OCI-M2 (cell line): ENCODE data around the gene AKAP4.

Experiments used
- DNase-seq: peaks from one replicate; lab custom pipeline; 2025; ENCODE audit not compliant: unreplicated experiment; lab: John Stamatoyannopoulos, UW

AKAP4 gene, protein sequence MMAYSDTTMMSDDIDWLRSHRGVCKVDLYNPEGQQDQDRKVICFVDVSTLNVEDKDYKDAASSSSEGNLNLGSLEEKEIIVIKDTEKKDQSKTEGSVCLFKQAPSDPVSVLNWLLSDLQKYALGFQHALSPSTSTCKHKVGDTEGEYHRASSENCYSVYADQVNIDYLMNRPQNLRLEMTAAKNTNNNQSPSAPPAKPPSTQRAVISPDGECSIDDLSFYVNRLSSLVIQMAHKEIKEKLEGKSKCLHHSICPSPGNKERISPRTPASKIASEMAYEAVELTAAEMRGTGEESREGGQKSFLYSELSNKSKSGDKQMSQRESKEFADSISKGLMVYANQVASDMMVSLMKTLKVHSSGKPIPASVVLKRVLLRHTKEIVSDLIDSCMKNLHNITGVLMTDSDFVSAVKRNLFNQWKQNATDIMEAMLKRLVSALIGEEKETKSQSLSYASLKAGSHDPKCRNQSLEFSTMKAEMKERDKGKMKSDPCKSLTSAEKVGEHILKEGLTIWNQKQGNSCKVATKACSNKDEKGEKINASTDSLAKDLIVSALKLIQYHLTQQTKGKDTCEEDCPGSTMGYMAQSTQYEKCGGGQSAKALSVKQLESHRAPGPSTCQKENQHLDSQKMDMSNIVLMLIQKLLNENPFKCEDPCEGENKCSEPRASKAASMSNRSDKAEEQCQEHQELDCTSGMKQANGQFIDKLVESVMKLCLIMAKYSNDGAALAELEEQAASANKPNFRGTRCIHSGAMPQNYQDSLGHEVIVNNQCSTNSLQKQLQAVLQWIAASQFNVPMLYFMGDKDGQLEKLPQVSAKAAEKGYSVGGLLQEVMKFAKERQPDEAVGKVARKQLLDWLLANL

DNA sequence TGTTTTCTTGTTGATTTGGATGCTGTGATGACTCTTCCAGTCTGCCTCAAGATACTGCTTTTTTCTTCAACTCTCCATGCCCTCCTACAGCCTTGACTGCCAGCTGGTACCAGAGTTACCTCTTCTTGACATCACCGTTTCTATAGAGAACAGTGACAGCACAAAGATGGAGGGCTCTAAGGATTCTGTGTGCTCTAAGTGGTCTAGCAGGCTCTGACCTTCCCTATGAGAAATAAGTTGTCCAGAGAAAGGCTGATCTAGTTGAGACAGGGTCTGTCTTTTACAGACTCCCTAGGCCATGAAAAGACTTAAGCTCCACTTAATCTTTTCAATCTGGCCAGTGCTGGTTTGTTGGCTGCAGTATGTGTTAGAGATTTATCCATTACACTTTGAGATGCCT lies at the start of gene AKAP4:
Gene AKAP4, minus strand, starts transcription at position 101 of the 400 bp plus-strand sequence. CDS start 118 bp downstream, outside the sequence.
- no peak for DNase-seq

DNA sequence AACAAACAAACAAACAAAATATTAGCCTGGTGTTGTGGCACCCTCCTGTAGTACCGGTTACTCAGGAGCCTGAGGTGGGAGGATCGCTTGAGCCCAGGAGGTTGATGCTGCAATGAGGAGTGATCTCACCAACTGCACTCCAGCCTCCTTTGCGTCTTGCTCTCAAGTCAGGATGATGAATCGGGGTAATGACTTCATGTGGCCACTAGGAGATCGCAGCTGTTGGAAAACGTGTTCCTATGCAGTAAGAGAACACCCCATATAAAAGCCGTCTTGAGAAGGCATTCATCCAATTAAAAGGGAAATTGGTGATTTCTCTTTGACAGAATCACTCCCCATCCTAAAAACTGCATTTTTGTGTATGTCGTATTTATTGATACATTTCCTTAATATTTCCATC lies 10.7 kb upstream of the AKAP4 start:
- no peak for DNase-seq

DNA sequence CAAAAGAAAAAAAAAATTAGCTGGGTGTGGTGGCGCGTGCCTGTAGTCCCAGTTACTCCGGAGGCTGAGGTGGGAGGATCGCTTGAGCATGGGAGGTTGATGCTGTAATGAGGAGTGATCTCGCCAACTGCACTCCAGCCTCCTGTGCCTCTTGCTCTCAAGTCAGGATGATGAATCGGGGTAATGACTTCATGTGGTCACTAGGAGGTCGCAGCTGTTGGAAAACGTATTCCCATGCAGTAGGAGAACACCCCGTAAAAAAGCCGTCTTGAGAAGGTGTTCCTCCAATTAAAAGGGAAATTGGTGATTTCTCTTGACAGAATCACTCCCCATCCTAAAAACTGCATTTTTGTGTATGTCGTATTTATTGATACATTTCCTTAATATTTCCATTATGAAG lies 5.9 kb upstream of the AKAP4 start:
- DNase-seq, result no peak

DNA sequence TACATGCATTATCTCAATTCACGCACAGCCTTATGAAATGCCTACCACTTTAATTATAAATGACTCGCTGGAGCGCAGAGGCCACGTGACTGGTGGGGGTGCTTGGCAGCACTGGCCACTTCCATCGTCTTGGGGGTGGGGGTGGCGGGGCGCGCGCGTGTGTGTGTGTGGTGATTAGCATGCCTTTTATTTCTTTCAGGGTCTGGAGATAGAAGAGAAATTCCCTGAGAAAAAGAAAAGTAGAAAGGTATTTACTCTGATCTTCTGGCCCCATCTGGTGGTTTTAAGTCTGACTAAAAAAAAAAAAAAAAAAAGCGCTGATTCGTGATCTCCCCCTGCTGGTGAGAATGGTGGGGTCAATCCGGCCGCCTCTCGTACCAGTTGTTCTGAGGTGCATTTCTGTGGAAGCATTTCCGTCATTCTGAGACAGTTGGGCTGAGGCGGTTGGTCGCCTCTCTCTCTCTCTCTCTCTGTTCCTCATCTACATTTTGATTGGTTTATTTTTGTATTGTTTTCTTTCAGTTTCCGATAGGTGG lies 3.6 kb upstream of the AKAP4 start, which contains the start of gene CCNB3:
Gene CCNB3, plus strand, starts transcription at position 402 of the 536 bp plus-strand sequence. CDS start 80,399 bp downstream, outside the sequence.
- peak; percentile 35 for DNase-seq

DNA sequence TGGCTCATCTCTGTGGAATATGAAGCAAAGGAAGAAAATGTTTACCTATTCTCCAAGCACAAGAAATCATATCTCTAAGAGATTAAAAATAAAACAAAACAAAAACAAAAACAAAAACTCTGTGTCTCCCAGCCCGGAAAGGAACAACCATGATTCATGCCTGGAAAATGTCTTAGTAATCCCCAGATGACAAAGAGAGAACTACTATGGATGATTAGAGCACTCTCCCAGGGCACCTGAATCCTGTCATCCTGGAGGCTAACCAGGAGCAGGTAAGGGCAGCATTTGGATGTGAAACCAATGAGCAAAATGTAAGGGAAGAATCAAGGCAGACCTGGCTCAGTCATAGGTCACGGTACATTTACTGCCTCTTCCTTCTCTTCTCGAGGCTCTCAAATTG lies 1.7 kb upstream of the AKAP4 start:
- no peak for DNase-seq

DNA sequence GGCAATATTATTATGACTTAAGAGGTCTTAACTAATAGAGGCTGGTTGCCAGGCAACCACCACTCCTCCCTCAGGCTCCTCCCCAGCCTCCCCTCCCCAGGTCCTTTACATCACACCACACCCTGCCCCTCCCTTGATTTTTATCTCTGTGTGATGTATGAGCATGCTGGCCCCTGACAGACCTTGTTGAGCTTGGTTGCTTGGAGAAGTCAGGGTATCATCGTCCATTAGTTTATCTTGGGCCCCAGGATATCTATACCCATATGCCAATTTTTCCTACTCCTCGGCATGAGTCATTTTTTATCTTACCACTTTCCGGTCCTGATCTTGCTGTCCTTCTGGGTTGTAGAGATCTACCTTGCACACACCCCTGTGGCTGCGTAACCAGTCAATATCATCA lies 2.5 kb downstream of the AKAP4 start:
- DNase-seq, result peak; percentile 37

DNA sequence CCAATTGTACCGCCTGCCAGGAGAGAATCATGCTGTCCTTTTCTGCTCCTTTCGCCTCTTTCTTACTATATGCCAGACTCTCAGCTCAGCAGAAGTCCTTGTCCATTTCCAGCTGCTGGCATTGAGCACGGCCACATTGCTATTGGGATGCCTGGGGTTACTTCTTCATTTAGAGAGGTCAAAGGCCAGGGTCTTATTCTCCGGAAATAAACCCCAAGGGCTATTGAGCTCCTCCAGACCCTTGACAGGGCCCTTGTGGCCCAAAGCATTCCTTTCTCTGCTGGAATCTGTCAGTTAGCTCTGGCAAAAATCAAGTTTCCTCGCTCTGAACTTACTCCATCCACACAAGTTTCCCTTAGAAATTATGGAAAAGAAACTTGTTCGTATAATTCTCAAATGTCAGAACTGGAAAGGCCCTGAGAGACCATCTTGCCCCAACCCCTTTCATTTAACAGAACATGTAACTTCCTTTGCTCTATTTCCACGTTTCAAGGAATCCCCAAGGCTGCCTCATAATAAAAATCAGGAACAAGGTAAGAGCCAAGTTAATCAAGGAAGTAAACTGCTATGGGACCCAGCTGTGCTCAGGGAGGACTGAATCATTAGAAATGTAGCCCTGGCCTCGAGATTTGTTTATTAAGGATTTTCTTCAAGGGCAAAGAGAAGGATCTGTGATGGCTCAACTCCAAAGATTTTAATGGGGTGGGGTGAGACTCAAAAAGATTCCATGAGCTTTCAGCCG lies 11.8 kb downstream of the AKAP4 start:
- no peak for DNase-seq

DNA sequence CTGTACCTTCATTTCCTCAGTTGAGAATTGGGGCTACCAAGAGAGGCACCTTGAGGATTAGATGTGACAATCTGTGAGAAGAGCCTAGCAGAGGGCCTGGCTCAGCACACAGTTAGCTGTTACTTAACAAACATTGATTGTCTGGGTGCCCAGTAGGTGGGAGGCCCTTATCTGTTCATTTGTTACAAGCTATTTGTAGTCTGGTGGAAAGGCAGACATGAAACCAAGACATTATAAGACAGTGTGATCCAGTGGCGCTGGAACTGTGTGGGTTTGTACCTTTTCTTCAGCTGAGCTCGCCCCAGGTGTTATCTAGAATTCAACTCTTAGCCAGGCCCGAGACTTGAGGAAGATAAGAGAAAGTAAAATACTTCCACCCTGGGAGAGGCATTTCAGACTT lies 16.9 kb downstream of the AKAP4 start:
- no peak for DNase-seq

DNA sequence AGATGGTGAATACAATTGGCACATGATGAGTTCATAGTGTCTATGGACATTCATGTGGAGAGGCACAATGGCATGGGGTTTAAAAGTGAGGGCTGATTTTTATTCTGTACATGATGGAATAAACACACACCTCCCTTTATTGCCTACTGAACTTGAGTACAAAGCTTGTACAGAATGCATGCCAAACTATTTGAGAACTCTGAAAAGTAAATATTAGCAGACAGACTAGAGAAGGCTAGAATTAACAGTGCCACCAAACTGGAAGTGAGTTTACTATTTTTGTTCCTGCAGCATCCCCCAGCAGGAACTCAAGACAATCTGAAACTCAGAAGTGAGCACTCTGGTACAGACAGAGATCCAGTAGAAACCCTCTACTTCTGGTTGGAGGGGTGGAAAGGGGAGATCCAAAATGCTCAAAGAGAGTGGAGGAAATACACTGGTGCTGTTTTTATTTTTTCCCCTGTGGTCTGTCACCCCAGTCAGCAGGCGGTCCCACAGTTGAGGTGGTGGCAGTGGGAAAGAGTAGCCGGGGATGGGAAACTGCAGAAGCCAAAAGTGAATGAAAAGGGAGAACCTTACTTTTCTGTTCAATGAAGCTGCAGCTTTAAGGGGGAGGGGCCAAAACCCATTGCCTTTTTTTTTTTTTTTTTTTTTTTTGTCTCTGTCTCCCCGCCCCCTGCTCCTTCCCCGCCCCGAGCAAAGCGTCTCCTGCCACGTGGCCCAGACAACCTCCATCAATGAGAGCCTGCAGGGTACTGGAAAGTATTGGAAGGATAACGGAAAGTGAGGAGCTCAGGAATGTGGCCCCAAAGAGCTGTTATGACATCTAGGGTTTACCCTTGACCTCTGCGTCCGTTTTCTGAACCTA lies 20.5 kb downstream of the AKAP4 start:
- DNase-seq, result no peak

DNA sequence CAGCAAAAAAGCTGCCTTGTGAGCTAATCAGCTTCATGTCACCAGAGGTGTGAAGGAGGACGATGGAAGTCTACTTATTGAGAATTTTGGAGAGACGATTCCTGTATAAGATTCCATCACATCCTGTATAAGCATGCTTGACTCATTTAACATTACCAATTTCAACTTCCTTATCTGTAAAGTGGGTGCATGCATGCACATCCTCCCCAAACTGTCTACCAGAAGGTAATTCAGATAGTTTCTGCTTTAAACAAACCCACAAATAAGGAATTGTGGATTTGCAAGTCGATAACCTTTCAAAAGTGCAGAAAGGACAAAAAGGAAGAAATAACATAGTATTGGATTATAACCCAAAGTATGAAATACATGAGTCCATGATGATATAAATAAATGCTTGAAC lies 31.1 kb downstream of the AKAP4 start:
- no peak for DNase-seq

DNA sequence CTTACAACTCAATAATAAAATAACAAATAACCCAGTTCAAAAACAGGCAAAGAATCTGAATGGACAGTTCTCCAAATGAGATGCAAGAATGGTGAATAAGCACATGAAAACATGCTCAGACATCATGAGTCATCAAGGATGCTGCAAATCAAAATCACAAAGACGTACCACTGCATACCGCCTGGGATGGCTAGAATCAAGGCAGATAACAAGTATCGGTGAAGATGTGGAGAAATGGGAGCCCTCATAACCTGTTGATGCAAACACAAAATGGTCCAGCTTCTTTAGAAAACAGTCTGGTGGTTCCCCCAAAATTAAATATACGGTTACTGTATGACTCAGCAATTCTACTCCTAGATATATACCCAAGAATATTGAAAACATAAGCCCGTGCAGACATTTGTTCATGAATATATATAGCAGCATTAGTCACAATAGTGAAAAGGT lies 32.5 kb downstream of the AKAP4 start:
- no peak for DNase-seq

DNA sequence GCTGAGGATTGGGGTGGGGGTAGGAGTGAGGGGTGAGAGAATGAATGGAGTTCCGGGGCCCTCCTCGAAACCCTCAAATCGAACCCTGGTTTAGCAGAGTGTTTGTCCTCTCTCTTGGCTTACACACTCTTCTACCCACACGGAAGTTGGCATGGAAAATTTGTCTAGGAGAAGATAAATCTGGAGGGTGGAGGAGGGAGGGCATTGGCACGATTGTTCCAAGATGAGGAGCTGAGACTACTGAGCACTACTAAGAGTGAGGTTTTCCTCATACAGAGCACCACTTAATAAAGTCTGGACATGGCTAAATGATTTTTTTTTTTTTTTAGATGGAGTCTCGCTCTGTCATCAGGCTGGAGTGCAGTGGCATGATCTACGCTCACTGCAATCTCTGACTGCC lies 33.4 kb downstream of the AKAP4 start:
- no peak for DNase-seq

DNA sequence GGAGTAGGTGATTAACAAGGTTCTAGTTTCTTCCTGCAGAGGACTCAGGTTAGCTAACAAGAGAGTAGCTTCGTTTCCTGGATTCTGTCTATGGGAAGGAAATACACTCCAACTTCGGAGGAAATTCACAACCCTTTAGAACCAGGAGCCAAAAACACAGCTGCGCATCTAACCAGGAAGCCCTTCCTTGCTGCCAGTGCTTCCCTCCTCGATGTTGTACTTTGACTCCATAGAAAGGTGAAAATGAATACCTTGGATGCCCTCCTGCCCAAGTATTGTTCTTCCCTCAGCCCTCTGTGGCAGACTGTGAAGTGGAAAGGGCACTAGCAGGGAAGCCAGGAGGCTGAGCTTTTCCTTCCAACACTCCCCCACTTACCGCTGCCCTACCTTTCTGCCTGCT lies 35.1 kb downstream of the AKAP4 start:
- DNase-seq, result no peak

DNA sequence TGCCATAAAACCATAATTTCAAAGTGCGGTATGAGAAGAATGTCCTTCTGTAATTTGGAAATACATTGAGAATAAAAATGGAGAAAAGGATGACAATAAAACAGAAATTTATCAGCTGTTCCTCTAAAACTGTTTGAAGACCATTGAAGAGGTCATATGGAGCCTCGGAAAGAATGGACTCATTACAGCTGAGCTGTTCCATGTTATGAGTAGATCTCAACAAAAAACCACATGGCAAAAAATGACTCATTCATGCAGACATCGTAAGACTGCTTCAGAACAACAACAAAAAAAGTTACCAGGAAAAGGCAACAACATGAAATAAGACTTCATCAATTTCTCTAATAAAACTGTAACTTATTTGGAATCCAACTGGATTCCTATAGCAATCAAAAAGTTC lies 39.7 kb downstream of the AKAP4 start:
- DNase-seq, result no peak

DNA sequence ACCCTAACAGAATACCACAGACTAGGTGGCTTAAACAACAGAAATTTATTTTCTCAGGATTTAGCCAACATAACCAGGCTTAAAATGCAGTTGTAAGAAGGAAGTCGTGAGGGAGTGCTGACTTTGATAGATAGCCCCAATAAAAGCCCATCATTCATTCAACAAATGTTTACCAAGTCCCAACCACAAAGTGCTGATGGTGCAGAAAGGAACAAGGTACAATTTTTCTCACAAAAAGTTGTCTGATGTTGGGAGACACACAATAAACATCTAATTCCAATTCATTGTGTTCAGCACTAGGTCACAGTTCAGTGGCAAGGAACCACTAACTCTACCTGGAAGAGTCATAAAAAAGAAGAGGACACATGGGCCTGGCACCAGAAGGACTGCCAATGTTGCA lies 42.2 kb downstream of the AKAP4 start:
- DNase-seq, result no peak

DNA sequence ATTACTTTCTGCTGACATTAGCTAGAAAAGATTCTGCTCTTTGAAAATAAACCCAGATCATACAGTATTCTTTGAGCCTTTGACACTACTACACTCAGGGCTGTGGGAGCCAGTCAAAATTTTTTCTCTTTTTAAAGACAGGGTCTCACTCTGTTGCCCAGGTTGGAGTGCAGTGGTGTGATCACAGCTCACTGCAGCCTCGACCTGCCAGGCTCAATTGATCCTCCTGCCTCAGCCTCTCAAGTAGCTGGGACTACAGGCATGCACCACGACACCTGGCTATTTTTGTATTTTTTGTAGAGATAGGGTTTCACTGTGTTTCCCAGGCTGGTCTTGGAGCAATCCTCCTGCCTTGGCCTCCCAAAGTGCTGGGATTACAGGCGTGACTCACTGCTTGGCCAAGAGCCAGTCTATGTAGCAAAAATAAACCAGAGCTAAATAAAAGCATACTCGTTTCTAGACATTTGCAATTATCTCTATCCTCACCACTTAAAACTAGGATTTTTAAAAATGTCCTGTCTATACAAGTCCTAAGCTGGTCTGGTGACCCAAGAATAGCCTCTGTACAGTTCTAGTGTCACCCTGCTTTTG lies 43.2 kb downstream of the AKAP4 start:
- no peak for DNase-seq

DNA sequence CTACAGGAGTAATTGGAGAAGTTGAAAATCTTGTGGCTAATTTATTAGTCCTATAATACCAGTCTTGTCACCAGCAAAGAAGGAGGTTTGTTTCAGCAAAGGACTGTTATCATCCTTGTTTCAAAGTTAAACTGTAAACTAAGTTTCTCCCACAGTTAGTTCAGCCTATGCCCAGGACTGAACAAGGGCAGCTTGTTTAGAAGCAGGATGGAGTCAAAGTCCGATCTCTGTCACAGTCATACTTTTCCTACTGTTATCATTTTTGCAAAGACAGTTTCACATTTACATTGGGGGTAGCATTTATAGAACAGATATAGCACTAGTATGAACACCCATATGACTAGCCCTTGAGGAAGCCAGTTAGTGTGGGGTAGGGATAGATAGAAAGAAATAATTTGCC lies 46.4 kb downstream of the AKAP4 start:
- no peak for DNase-seq

DNA sequence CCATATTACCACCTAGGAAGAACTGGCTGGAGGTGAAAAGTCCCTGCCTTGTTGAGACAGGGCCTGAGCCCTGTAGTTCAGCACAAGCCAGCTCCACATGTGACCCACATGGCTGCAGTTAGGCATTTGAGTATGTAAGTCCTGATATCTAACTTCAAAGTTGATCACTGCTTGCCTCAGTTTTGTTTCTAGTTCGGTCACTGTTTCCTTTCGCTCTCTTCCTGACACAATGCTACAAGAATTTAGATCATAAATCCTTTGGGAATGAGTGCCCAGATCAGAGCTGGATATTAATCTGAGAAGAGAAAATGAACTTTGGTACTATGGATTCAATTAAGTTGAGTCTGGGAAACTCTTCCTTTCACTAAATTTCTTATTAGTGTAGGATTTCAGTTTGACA lies 48.4 kb downstream of the AKAP4 start:
- no peak for DNase-seq

DNA sequence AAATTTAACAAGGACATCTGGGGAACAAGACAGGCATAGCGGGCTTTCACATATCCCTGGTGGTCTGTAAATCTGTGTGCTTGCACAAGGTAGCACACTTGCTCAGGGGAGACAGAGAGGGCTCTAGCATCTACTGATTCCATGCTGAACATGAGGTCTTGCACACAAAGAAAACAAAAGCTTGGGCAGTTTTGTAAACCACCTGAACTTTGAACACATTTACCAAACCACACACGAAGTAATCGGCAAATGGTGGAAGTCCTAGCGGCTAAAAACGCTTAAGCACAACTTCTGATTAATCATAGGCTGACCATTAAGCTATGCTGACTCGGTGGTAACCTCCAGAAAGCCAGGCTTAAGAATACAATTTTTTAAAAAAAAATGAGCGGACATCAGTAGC lies 52.8 kb downstream of the AKAP4 start:
- DNase-seq, result no peak
